COLO829 (cell line): ENCODE results near the gene SCIN.
A peak's percentile ranks its signal among the peaks of the same experiment; 100 is the strongest.
"Not testable (repeated sequence)": the region's sequence is repeated elsewhere in the genome, so short reads cannot be mapped to it uniquely, and the experiment has no call there.

Source experiments
- DNase-seq: peaks from one replicate; pipeline ENCODE4 v3.0.0; 2012; ENCODE audit warnings: low spot score

Gene SCIN

GRCh38 chr7:12619461-12620069, 49.0 kb downstream of the SCIN start:
- DNase-seq = no peak

- no peak for DNase-seq
These were observed 49.9 kb downstream of the SCIN start for GRCh38 chr7:12620371-12620770.

- DNase-seq = peak; percentile 20
These were observed 52.7 kb downstream of the SCIN start for GRCh38 chr7:12623223-12623622.

- DNase-seq = peak; percentile 64
These were observed 53.5 kb downstream of the SCIN start for GRCh38 chr7:12623885-12624498.

GRCh38 chr7:12625836-12626235, 55.3 kb downstream of the SCIN start:
- no peak for DNase-seq

- DNase-seq = no peak
These were observed 59.4 kb downstream of the SCIN start for GRCh38 chr7:12629816-12630512.

- DNase-seq = no peak
These were observed 59.9 kb downstream of the SCIN start for GRCh38 chr7:12630513-12630819.

GRCh38 chr7:12633582-12633981, 63.1 kb downstream of the SCIN start:
- DNase-seq = no peak

GRCh38 chr7:12635830-12636229, 65.3 kb downstream of the SCIN start:
- peak; percentile 42 for DNase-seq

GRCh38 chr7:12637328-12637727, 66.8 kb downstream of the SCIN start:
- DNase-seq = no peak

GRCh38 chr7:12637819-12638592, 67.5 kb downstream of the SCIN start:
- no peak for DNase-seq

GRCh38 chr7:12638851-12639456, 68.4 kb downstream of the SCIN start:
- DNase-seq = peak; percentile 54

- no peak for DNase-seq
These were observed 70.0 kb downstream of the SCIN start for GRCh38 chr7:12640299-12641096.

GRCh38 chr7:12641196-12641595, 70.7 kb downstream of the SCIN start:
- DNase-seq = no peak

- no peak for DNase-seq
These were observed 72.0 kb downstream of the SCIN start for GRCh38 chr7:12642508-12642907.

- peak; percentile 40 for DNase-seq
These were observed 72.6 kb downstream of the SCIN start for GRCh38 chr7:12643001-12643643.

- DNase-seq = no peak
These were observed 73.1 kb downstream of the SCIN start for GRCh38 chr7:12643644-12644043.

GRCh38 chr7:12645212-12645611, 74.7 kb downstream of the SCIN start:
- not testable (repeated sequence) for DNase-seq

GRCh38 chr7:12646139-12646538, 75.6 kb downstream of the SCIN start:
- no peak for DNase-seq

- no peak for DNase-seq
These were observed 77.1 kb downstream of the SCIN start for GRCh38 chr7:12647364-12648219.
